Liver (tissue), 9 donors: ENCODE results near the gene STK39. TPM values are rescaled to one million over a fixed set of nuclear protein-coding genes. Genes with fewer than 3 reads are reported as not detected.

Experiments used
- DNase-seq: peaks from one replicate; pipeline ENCODE4 v3.0.0-alpha.2; 2017; ENCODE audit warnings: low spot score
- H3K27ac ChIP-seq, 2 donors: one replicate each; pipeline ENCODE4 v1.7.0; 2013; ENCODE audit warnings: inconsistent platforms in 2 of 2, low read length in 2 of 2, control low read depth in 1 of 2, low read depth in 1 of 2, mild to moderate bottlenecking in 1 of 2
- H3K27me3 ChIP-seq, 4 donors: one replicate each; pipeline versions ENCODE4 v1.6.1 to v1.7.0; 2013; ENCODE audit warnings: low read length in 3 of 4, inconsistent platforms in 1 of 4, mild to moderate bottlenecking in 1 of 4, moderate library complexity in 1 of 4; ENCODE audit not compliant: control insufficient read depth in 4 of 4, insufficient read depth in 4 of 4
- H3K36me3 ChIP-seq, 4 donors: one replicate each; pipeline versions ENCODE4 v1.6.1 to v1.7.0; 2013; ENCODE audit warnings: low read length in 3 of 4, mild to moderate bottlenecking in 3 of 4, low read depth in 1 of 4, moderate library complexity in 1 of 4; ENCODE audit not compliant: control insufficient read depth in 4 of 4, insufficient read depth in 3 of 4
- H3K4me1 ChIP-seq, 4 donors: one replicate each; pipeline versions ENCODE4 v1.6.1 to v1.7.0; 2013; ENCODE audit warnings: low read length in 3 of 4, mild to moderate bottlenecking in 3 of 4, moderate library complexity in 1 of 4; ENCODE audit not compliant: control insufficient read depth in 4 of 4, insufficient read depth in 4 of 4
- H3K4me3 ChIP-seq, 3 donors: one replicate each; pipeline versions ENCODE4 v1.6.1 to v1.7.0; 2013; ENCODE audit warnings: low read length in 3 of 3, control low read depth in 1 of 3, low read depth in 1 of 3, mild to moderate bottlenecking in 1 of 3
- H3K9ac ChIP-seq, 2 donors: one replicate each; pipeline ENCODE4 v1.7.0; 2013; ENCODE audit warnings: low read length in 2 of 2, mild to moderate bottlenecking in 2 of 2, moderate library complexity in 2 of 2, control low read depth in 1 of 2, low read depth in 1 of 2
- H3K9me3 ChIP-seq, 4 donors: one replicate each; pipeline versions ENCODE4 v1.6.1 to v1.7.0; 2013; ENCODE audit warnings: low read length in 3 of 4; ENCODE audit not compliant: control insufficient read depth in 4 of 4
- EGR1 ChIP-seq, 2 donors: IDR thresholded peaks; 2 replicates each; pipeline ENCODE4 v1.6.1; 2016 to 2018; ENCODE audit warnings: antibody characterized with exemption in 2 of 2, low read depth in 2 of 2
- FOXA1 ChIP-seq: IDR thresholded peaks from 2 replicates; pipeline ENCODE4 v1.6.1; 2016; ENCODE audit warnings: antibody characterized with exemption
- FOXA2 ChIP-seq: IDR thresholded peaks from 2 replicates; pipeline ENCODE4 v1.6.1; 2016; ENCODE audit warnings: antibody characterized with exemption
- GABPA ChIP-seq, 2 donors: IDR thresholded peaks in 1 of 2; conservative IDR thresholded peaks in 1 of 2; 2 replicates each; pipeline ENCODE4 v1.6.1; 2016; ENCODE audit warnings: antibody characterized with exemption in 2 of 2, mild to moderate bottlenecking in 1 of 2, moderate library complexity in 1 of 2
- HNF4A ChIP-seq, 2 donors: conservative IDR thresholded peaks; 2 replicates each; pipeline ENCODE4 v1.6.1; 2016; ENCODE audit warnings: antibody characterized with exemption in 2 of 2, mild to moderate bottlenecking in 2 of 2
- HNF4G ChIP-seq: IDR thresholded peaks from 2 replicates; pipeline ENCODE4 v1.6.1; 2016; ENCODE audit warnings: antibody characterized with exemption
- JUND ChIP-seq, 2 donors: IDR thresholded peaks; 2 replicates each; pipeline ENCODE4 v1.6.1; 2016; ENCODE audit warnings: antibody characterized with exemption in 2 of 2
- NR2F2 ChIP-seq: IDR thresholded peaks from 2 replicates; pipeline ENCODE4 v1.6.1; 2016; ENCODE audit warnings: antibody characterized with exemption
- RAD21 ChIP-seq, 2 donors: IDR thresholded peaks; 2 replicates each; pipeline ENCODE4 v1.6.1; 2016; ENCODE audit warnings: antibody characterized with exemption in 2 of 2, mild to moderate bottlenecking in 2 of 2
- REST ChIP-seq: IDR thresholded peaks from 2 replicates; pipeline ENCODE4 v1.6.1; 2016; ENCODE audit warnings: antibody characterized with exemption, mild to moderate bottlenecking
- RXRA ChIP-seq, 2 donors: IDR thresholded peaks; 2 replicates each; pipeline ENCODE4 v1.6.1; 2017 to 2018; ENCODE audit warnings: antibody characterized with exemption in 2 of 2, mild to moderate bottlenecking in 1 of 2
- SP1 ChIP-seq: IDR thresholded peaks from 2 replicates; pipeline ENCODE4 v1.6.1; 2018; ENCODE audit warnings: antibody characterized with exemption, mild to moderate bottlenecking
- TAF1 ChIP-seq: conservative IDR thresholded peaks from 2 replicates; pipeline ENCODE4 v1.6.1; 2016; ENCODE audit warnings: antibody characterized with exemption, mild to moderate bottlenecking
- YY1 ChIP-seq: IDR thresholded peaks from 2 replicates; pipeline ENCODE4 v1.6.1; 2016; ENCODE audit warnings: antibody characterized with exemption, mild to moderate bottlenecking
- WGBS: extraction: QIAGEN DNeasy Blood & Tissue Kit; methylation state at CpG from one replicate; pipeline ENCODE4 v1.1.7; 2013; 5-methylcytosine and 5-hydroxymethylcytosine counted together
- polyA plus RNA-seq, 2 donors: library from polyadenylated mRNA; stranded (reverse) in 1 of 2; unstranded in 1 of 2; fragments of 200-250 nt in 1 of 2; fragments of >200 nt in 1 of 2; fragmentation: Nextera tagmentation in 1 of 2; extraction: Ambion mirVana in 1 of 2; gene quantifications; one replicate each; pipeline versions ENCODE4 v1.2.1 to v1.2.3, GENCODE V29; 2013 to 2015
- total RNA-seq, 2 donors: library from RNA; depleted of rRNA; stranded (reverse); fragments of >200 nt; gene quantifications; one replicate each; pipeline ENCODE4 v1.2.3, GENCODE V29; 2014
- TF ChIP-seq, protein P1 (sequence below): IDR thresholded peaks from 2 replicates; pipeline ENCODE4 v1.6.1; 2016; ENCODE audit warnings: antibody characterized with exemption
- TF ChIP-seq, protein P2 (sequence below): IDR thresholded peaks from 2 replicates; pipeline ENCODE4 v1.6.1; 2016; ENCODE audit warnings: antibody characterized with exemption
- TF ChIP-seq, protein P3 (sequence below): IDR thresholded peaks from 2 replicates; pipeline ENCODE4 v1.6.1; 2016; ENCODE audit warnings: antibody characterized with exemption
- donor health status: healthy.
- donor health status: healthy.
- donor health status: healthy.
- donor health status: healthy.
- donor health status: healthy.

The STK39 gene
- total and polyA plus RNA-seq, 4 donors = 0.29 to 1.8 (median 0.73) TPM

DNA sequence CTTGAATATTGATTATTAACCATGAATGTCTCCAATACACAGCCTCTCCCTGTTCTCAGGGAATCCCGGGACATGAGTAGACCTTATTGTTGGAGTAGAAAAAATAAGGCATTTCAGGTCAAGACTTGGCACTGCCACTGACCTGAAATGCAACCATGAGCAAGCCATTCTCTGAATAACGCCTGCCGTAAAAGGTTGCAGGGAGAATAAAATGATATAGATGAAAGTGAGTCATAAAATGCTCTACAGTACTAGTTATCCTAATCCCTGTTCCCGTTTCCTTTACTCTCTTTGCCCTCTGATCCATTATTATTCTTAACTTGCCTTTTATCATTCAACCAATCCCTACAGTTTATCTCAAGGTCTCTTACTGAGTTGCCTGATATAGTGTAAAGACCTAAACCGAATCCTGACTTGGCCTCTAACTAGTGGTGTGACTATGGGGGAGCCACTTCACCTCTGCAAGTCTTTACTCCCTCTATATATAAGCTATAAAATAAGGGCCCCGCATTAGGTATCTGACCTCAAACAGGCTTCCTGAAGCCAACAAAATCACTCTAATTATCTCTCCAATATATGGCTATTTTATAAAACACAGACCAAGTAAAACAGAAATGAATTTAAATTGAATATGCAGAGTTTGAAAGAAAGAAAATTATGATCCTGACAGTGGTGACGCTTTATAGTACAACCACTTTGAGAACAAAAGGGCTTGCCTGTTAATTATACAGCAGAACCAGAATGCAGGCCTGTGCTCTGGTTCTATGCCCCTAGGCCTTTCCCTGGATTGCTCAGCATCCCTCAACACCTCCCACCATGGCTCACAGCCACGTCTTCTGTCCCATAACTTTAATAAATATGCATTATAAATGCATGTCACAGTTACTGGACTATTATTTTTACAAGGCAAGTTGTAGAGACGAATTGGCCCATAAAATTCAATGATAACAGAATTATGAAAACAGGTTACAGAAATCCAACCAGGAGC lies 183.1 kb downstream of the STK39 start:
- no peak for TF ChIP-seq FOXA1
- TF ChIP-seq GABPA (IDR thresholded peaks at IDR 0.05 in 1 of 2, conservative IDR thresholded peaks at IDR 0.05 in 1 of 2) = no peak
- no peak for TF ChIP-seq HNF4A (conservative IDR thresholded peaks at IDR 0.05)
- TF ChIP-seq, protein P1, sequence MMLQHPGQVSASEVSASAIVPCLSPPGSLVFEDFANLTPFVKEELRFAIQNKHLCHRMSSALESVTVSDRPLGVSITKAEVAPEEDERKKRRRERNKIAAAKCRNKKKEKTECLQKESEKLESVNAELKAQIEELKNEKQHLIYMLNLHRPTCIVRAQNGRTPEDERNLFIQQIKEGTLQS = no peak
- no peak for TF ChIP-seq HNF4G
- TF ChIP-seq TAF1 = no peak
- TF ChIP-seq, protein P2, sequence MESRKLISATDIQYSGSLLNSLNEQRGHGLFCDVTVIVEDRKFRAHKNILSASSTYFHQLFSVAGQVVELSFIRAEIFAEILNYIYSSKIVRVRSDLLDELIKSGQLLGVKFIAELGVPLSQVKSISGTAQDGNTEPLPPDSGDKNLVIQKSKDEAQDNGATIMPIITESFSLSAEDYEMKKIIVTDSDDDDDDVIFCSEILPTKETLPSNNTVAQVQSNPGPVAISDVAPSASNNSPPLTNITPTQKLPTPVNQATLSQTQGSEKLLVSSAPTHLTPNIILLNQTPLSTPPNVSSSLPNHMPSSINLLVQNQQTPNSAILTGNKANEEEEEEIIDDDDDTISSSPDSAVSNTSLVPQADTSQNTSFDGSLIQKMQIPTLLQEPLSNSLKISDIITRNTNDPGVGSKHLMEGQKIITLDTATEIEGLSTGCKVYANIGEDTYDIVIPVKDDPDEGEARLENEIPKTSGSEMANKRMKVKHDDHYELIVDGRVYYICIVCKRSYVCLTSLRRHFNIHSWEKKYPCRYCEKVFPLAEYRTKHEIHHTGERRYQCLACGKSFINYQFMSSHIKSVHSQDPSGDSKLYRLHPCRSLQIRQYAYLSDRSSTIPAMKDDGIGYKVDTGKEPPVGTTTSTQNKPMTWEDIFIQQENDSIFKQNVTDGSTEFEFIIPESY = no peak
- no peak for TF ChIP-seq YY1
- no peak for TF ChIP-seq SP1
- TF ChIP-seq JUND (IDR thresholded peaks at IDR 0.05) = no peak
- no peak for TF ChIP-seq RXRA (IDR thresholded peaks at IDR 0.05)
- no peak for TF ChIP-seq RAD21 (IDR thresholded peaks at IDR 0.05)
- TF ChIP-seq FOXA2 = no peak
- no peak for TF ChIP-seq NR2F2
- TF ChIP-seq, protein P3, sequence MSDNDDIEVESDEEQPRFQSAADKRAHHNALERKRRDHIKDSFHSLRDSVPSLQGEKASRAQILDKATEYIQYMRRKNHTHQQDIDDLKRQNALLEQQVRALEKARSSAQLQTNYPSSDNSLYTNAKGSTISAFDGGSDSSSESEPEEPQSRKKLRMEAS = no peak
- TF ChIP-seq EGR1 (IDR thresholded peaks at IDR 0.05; ENCODE audit: low read depth in 2 of 2) = no peak
- 89% methylated on average over 9 of the region's 9 CpGs for WGBS

GRCh38 chr2:168062936-168063335 lies 184.5 kb downstream of the STK39 start:
- H3K4me3 ChIP-seq = no peak overlapping the region
- DNase-seq = no peak
- H3K9ac ChIP-seq = no peak overlapping the region
- no peaks in the 10 kb centered on the region for H3K9me3 ChIP-seq
- WGBS = 90% methylated on average over 3 of the region's 3 CpGs
- no peaks in the 10 kb centered on the region for H3K27me3 ChIP-seq
- no peak overlapping the region for H3K27ac ChIP-seq
- no peaks in the 10 kb centered on the region for H3K4me1 ChIP-seq
- TF ChIP-seq GABPA (IDR thresholded peaks at IDR 0.05 in 1 of 2, conservative IDR thresholded peaks at IDR 0.05 in 1 of 2) = no peak
- no peak for TF ChIP-seq FOXA1
- no peak for TF ChIP-seq RXRA (IDR thresholded peaks at IDR 0.05)
- TF ChIP-seq TAF1 = no peak
- TF ChIP-seq, protein P3 = no peak
- no peak for TF ChIP-seq JUND (IDR thresholded peaks at IDR 0.05)
- TF ChIP-seq NR2F2 = no peak
- TF ChIP-seq, protein P1 = no peak
- TF ChIP-seq REST = no peak
- TF ChIP-seq SP1 = no peak
- TF ChIP-seq YY1 = no peak
- TF ChIP-seq HNF4G = no peak
- no peaks in the 10 kb centered on the region for H3K36me3 ChIP-seq

More for the DNA sequence above, 183.1 kb downstream of the STK39 start:
- no peak overlapping the region for H3K27ac ChIP-seq
- no peaks in the 10 kb centered on the region for H3K4me1 ChIP-seq
- H3K9ac ChIP-seq = no peak overlapping the region
- no peak overlapping the region for H3K4me3 ChIP-seq
- no peaks in the 10 kb centered on the region for H3K9me3 ChIP-seq
- no peak for DNase-seq
- H3K36me3 ChIP-seq = no peaks in the 10 kb centered on the region
- H3K27me3 ChIP-seq = peaks cover 0 to 2% (median 0%) of the 10 kb centered on the region in 4 donors
